Stimulated activated CD8-positive, alpha-beta memory T cell treated with anti-CD3 and anti-CD28 coated beads, Interleukin-4, amount 100 ng/mL, for 48 hours (primary cell): ENCODE measurements around the gene ZBTB7C.

Experiments used
- DNase-seq: peaks from one replicate; pipeline ENCODE4 v3.0.0-alpha.2; 2020

The ZBTB7C gene

DNA sequence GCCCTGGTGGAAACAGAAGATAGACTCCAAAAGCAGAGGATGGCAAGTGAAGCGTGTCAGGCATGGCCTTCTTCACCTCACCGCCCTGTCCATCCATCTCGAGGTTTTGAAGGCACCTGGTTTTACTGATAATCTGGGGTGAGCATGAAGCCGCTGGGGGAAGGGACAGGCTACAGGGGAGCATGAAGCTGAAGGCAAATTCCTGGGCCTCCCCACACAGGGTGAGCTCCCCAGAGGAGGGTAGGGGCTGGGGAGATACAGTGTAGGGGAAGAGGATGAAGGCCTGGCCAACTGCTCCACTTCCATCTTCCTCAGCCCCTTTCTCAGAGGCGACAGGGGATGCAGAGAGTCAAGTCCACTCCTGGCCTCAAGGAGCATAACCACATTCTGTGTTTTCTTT, 250.5 kb downstream of the ZBTB7C start:
- no peak for DNase-seq

GRCh38 chr18:48157956-48158355, 251.2 kb downstream of the ZBTB7C start:
- DNase-seq: no peak

- no peak for DNase-seq
These were observed 253.3 kb downstream of the ZBTB7C start for GRCh38 chr18:48155856-48156255.

DNA sequence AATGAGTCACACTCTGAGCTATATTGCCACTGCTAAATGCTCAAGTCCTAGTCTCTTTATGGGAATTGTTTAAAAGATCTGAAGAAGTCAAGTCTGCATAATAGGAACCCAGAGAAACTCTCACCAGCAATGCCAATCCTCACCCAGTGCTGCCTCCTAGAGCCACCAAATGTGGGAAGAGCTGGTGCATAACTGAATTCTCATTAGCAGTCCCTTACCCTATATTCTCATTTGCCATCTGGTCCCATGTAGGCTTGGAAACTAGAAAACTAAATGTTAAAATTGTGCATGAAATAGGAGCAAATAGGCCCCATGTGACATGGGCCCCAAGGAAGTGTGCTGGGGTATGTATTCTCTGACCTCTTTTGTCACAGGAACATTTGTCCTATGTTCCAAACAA, 254.4 kb downstream of the ZBTB7C start:
- DNase-seq: no peak

- no peak for DNase-seq
These were observed 255.3 kb downstream of the ZBTB7C start for GRCh38 chr18:48153613-48154481.

DNA sequence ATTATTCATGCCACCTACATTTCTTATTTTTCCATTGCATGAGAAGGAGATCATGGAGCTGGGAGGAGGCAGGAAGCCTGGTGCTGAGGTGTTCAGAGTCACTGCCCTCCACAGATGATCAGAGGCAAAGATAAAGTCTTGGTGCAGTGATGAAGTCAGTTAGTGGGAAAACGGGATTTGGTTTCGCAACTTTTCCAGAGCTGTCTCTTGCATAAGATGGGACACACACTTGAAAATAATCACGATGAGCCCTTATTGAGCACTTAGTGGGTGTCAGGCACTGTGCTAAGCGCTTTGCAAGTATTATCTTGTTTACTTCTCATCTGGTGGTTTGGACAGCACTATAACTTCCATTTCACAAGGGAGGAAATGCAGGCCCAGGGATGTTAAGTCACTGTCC, 256.6 kb downstream of the ZBTB7C start:
- no peak for DNase-seq

DNA sequence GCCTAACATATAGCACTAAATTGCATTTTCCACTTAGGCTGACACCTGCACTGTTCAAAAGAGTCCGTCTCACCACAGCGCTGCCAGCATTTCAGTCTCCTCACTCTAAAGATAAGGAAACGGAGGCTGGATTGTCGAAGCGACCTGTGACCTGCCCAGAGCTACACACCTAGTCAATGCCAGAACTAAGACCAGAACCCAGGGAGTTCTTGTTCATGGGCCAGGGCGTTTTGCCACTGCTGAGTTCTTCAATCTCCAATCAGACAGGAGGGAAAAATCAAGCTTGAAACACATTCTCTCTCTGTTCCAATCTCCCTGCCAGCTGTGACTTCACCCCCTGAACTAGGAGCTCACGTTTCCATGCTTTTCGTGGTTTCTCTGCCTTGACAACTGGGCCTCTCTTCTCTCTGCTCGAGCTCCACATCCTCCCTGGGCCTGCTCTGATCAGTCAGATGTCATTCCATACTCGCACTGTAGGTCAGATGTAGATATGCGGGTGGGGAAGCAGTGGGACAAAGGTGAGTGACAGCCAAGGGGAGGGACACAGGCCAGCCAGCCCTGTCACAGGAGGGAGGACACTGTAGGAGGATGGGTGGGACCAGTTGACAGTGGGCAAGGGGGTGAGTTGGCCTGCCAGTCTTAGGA, 257.6 kb downstream of the ZBTB7C start:
- DNase-seq: no peak

DNA sequence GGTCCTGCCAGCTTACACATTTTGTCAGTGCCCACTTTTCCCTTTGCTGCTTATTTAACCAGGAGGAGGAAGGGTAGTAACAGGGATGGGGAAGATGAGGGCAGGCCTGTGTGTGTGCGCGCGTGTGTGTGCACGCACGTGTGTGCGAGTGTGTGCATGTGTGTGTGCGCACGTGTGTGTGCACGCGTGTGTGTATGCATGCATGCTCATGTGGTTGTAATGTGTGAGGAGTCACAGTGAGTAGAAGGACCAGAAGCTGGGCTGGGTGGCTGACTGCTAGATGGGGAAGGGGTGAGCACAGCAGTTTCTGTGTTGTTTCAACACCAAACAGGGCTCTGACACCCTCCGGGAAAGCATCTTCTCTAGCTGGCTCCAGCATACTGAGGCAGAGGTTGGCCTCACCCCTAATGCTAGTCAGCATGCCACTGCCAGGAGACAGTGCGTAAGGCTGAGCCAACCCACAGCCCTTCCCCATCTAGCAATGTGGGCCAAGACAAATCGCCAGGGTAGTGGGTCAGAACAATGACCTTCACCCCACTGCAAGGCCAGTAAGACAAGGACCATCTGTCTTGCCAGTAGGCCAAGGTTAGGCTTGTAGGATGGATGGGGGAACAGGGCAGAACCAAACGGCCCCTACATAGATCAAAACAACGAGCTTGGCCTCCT, 260.0 kb downstream of the ZBTB7C start:
- no peak for DNase-seq

DNA sequence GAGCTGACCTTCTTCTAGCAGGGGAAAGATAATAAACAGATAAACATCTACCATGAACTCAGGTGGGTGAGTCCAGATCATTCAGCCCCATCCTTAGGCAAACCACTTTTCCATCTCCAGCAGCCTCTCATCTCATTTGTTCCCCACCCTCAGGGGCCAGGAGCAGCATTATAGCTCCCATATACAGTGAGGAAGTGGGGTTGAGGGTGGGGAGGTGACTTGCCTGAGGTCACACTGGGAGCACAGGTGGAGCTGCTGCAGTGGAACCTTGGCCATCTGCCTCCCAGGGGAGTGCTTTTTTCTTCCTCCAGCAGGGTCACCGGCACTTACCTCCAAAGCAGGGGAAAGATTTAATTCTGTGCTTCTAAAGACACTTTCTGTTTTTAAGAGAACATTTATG, 266.2 kb downstream of the ZBTB7C start:
- no peak for DNase-seq

- no peak for DNase-seq
These were observed 266.8 kb downstream of the ZBTB7C start for GRCh38 chr18:48142353-48142752.

GRCh38 chr18:48140731-48141130, 268.5 kb downstream of the ZBTB7C start:
- DNase-seq: no peak

- no peak for DNase-seq
These were observed 269.5 kb downstream of the ZBTB7C start for GRCh38 chr18:48139431-48140347.

DNA sequence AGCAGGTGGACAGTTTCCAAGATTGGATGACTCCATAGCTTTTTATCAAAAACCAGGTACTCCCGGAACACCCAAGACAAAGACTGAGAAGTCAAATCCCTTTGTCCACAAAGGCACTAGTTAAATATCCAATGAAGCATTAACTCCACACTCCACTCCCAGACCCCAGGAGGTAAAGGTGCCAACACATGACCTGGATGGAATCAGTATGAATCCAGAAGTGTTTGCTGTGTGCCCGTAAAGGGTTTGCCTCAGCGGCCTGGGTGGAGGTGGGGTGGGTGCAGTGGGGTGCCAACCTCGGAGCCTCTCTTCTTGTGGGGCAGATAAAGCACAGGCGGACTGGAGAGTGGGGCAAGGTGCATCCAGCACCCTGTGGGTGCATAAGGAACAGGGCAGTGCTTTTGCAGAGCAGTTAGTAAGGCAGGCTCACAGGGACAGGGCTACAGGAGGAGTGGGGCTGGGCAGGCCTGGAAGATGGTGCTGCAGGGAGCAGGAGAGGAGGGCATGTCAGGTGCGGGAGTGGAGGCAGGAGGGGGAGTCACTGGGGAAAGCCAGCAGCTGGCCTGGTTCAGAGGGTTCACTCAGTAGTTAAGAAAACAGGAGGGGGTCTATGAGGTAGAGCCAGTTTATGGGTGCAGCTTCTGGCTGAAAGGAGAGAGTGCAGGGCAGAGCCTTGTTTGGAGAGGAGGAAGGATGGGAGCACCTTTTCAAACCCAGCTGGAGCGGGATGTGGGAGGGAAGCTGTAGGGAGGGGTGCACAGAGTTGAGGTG, 270.3 kb downstream of the ZBTB7C start:
- no peak for DNase-seq

DNA sequence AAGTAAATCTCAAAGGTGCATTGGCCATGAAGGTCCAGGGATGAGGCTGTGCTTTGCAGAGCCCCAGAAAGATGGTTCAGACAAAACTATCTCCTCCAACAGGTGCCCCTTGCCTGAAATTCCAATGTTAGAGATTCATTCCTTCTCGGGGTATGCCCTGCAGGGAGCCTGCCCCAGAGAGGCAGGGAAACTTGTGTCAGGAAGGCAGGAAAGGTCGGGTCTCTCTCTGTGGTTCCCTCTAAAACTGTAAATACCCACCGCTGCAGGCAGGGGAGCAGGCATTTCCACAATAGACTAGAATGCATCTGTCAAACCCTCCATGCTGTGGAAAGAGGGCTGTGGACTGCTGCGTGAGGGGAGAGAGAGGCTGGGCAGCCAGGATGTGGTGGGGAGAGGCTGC, 271.0 kb downstream of the ZBTB7C start:
- no peak for DNase-seq

GRCh38 chr18:48137374-48138081, 271.7 kb downstream of the ZBTB7C start:
- DNase-seq: no peak

DNA sequence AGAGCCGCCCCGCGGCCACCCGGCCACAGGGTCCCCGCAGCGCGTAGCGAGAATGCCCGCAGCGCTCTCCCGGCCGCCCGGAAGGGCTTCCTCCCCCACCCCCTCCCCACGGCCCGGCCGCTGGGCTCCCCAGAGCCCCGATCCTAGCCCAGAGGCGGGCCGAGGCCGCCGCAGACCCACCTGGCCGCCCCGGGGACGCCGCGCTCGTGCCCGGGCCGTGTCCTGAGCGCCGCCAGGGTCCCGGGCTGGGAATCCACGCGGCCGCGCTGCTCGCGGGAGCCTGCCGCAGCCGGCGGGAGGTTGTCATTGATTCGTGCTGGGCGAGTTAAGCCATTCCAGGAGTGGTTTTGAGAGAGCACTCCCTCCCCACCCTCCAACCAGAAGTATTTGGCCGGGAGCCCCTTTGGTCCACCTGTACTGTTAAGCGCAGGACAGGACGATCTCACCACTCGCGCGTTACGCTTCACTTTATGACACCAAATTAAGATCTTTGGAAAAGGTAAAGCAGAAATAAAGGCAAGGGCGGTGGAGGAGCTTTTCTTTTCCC, 272.3 kb downstream of the ZBTB7C start:
- no peak for DNase-seq

- no peak for DNase-seq
These were observed 272.9 kb downstream of the ZBTB7C start for GRCh38 chr18:48136051-48136826.

GRCh38 chr18:48135436-48135966, 273.7 kb downstream of the ZBTB7C start:
- no peak for DNase-seq

DNA sequence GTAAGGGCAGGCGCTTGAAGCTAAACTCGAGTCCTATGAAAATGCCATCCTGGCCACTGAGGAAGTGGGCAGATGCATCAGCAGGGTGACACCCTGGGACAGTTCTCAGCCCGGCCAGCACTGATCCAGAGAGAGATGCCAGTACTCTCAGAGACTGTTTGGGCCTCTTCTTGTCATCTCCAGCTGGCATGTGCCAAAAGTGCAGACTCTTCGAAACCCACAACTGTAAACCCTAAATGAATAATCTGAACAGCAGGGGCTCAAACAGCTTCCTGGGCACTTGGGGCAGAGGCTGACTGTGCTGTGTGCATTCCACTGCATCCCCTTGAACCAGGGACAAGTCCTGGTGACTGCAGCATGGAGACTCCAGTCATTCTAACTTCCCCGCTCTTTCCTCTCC, 274.6 kb downstream of the ZBTB7C start:
- no peak for DNase-seq

DNA sequence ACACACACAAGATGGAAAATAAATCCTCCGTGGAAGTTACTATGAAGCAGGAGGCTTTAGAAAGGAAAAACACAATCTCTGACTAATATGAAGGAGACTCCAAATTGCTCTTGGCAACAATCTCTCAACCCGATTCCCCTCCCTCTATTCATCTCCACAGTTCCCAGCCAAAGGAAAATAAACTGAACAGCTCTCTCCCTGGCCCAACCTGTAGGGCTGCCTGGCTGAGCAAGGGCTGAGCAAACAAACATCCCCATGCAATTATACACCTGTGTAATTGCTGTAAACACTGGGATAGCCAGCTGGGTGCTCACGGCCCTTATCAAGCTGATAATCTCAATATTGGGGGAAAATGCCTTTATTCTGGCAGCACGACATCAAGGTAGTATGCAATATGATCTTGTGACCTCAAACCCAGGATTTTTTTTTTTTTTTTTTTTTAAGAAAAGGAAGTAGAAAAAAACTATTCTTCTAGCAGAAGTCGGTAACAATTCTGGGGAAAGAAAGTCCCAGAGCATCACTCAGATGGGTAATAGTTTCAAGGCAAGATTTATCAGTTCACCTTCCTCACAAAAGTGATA, 275.4 kb downstream of the ZBTB7C start:
- DNase-seq: no peak
